Tracheal epithelial cell (primary cell): ENCODE data around the gene PTPN22. TPM values are rescaled to one million over a fixed set of nuclear protein-coding genes. Genes with fewer than 3 reads are reported as not detected.

ENCODE experiments used
- total RNA-seq: library from RNA; depleted of rRNA; stranded (reverse); fragments of >200 nt; gene quantifications from 2 replicates; pipeline ENCODE4 v1.2.1, GENCODE V29; 2014

PTPN22 gene
- 0.21 and 0.96 TPM in 2 replicates for total RNA-seq

GRCh38 chr1:113871597-113872113 lies at the start of gene PTPN22:
TSS of gene PTPN22 (minus strand) at chr1:113871712.

GRCh38 chr1:113904674-113905434 lies 33.3 kb upstream of the PTPN22 start, which contains the start of the genes AP4B1 and DCLRE1B:
TSS of gene AP4B1 (minus strand) at chr1:113904799. CDS start at chr1:113904717, 82 bp downstream.
TSS of gene DCLRE1B (plus strand) at chr1:113905326. CDS start at chr1:113905587, 261 bp downstream.

GRCh38 chr1:113887402-113888175 lies 16.1 kb upstream of the PTPN22 start, which contains the start of gene BCL2L15:
TSS of gene BCL2L15 (minus strand) at chr1:113887581. CDS start at chr1:113887375, 206 bp downstream.

GRCh38 chr1:113811888-113812660 lies 59.4 kb downstream of the PTPN22 start, which contains the start of gene RSBN1:
TSS of gene RSBN1 (minus strand) at chr1:113812476. CDS start at chr1:113812412, 64 bp downstream.

Other genes with a start within 250 kb of the PTPN22 start
- gene PHTF1, start 112.2 kb downstream of the PTPN22 start, total RNA-seq, result 6.6 and 16.6 TPM in 2 replicates
- 13.2 and 15.4 TPM in 2 replicates for gene RSBN1, start 59.2 kb downstream of the PTPN22 start, total RNA-seq
- gene BCL2L15, start 15.9 kb upstream of the PTPN22 start, total RNA-seq, result 1.2 TPM in 1 of 2 replicates, not detected in the other
- gene AP4B1, start 33.1 kb upstream of the PTPN22 start, total RNA-seq, result 6.6 and 8.7 TPM in 2 replicates
- 1.3 and 2.7 TPM in 2 replicates for gene DCLRE1B, start 33.6 kb upstream of the PTPN22 start, total RNA-seq
- gene HIPK1, start 57.6 kb upstream of the PTPN22 start, total RNA-seq, result 19.8 and 21.0 TPM in 2 replicates
- gene OLFML3, start 107.8 kb upstream of the PTPN22 start, total RNA-seq, result 0.24 TPM in 1 of 2 replicates, not detected in the other